Parathyroid adenoma (tissue), 2 donors: ENCODE data around the gene ENTPD6.

Source experiments
- H2AFZ ChIP-seq: fragments of 300-600 bp; sonication (generic); one replicate; pipeline ENCODE4 v1.7.0; 2017; ENCODE audit warnings: antibody characterized with exemption, mild to moderate bottlenecking
- H3K27ac ChIP-seq: fragments of 300-600 bp; sonication (generic); one replicate; pipeline ENCODE4 v1.7.0; 2017
- H3K27me3 ChIP-seq: fragments of 300-600 bp; sonication (generic); one replicate; pipeline ENCODE4 v1.7.0; 2017; ENCODE audit warnings: low read length; ENCODE audit not compliant: control insufficient read depth, insufficient read depth
- H3K36me3 ChIP-seq: fragments of 300-600 bp; sonication (generic); one replicate; pipeline ENCODE4 v1.7.0; 2017; ENCODE audit warnings: low read length; ENCODE audit not compliant: control insufficient read depth, insufficient read depth
- H3K4me1 ChIP-seq: fragments of 300-600 bp; sonication (generic); one replicate; pipeline ENCODE4 v1.7.0; 2017; ENCODE audit warnings: control low read depth
- H3K4me2 ChIP-seq: fragments of 300-600 bp; sonication (generic); one replicate; pipeline ENCODE4 v1.7.0; 2017; ENCODE audit warnings: low read length
- H3K4me3 ChIP-seq: fragments of 300-600 bp; sonication (generic); one replicate; pipeline ENCODE4 v1.7.0; 2017; ENCODE audit warnings: low read depth, low read length
- H3K79me2 ChIP-seq: fragments of 300-600 bp; sonication (generic); one replicate; pipeline ENCODE4 v1.7.0; 2017; ENCODE audit warnings: control low read depth
- H3K9ac ChIP-seq: fragments of 300-600 bp; sonication (generic); one replicate; pipeline ENCODE4 v1.7.0; 2017; ENCODE audit warnings: mild to moderate bottlenecking
- H3K9me3 ChIP-seq: fragments of 300-600 bp; sonication (generic); one replicate; pipeline ENCODE4 v1.7.0; 2017; ENCODE audit warnings: low read length; ENCODE audit not compliant: control insufficient read depth
- TF ChIP-seq, protein P1 (sequence below): fragments of 300-600 bp; sonication (generic); IDR thresholded peaks from one replicate; pipeline ENCODE4 v1.7.0; 2017; ENCODE audit warnings: antibody characterized with exemption, mild to moderate bottlenecking
- donor health status: primary hyperparathyroidism.

The ENTPD6 gene

DNA sequence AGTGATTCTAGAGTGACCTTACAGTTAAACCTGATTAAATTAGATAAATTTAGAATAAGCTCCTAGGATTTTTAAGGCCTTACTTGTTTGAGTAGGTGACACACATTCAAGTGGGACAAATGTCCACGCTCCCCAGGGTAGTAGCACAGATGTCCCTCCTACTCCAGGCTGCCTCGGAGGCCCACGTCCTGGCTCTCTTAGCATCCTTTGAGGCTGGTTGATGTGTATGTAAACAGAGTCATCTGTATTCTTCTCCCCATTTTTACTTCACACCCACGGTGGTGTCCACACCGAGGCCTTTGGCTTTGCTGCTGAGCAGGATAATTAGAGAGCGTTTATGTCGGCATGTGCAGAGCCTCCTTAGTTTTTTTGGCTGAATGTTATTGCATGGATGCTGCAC lies 15.8 kb downstream of the ENTPD6 start:
- Histone ChIP-seq H3K79me2 (no peaks in the 10 kb centered on the region), H3K4me2 (no peak overlapping the region), H3K27me3 (no peaks in the 10 kb centered on the region), H3K9me3 (no peaks in the 10 kb centered on the region), H3K9ac (no peak overlapping the region), H3K27ac (no peak overlapping the region), H3K4me1 (no peaks in the 10 kb centered on the region), H3K4me3 (no peak overlapping the region), H3K36me3 (no peaks in the 10 kb centered on the region), H2AFZ (no peak overlapping the region)
- TF ChIP-seq, protein P1, sequence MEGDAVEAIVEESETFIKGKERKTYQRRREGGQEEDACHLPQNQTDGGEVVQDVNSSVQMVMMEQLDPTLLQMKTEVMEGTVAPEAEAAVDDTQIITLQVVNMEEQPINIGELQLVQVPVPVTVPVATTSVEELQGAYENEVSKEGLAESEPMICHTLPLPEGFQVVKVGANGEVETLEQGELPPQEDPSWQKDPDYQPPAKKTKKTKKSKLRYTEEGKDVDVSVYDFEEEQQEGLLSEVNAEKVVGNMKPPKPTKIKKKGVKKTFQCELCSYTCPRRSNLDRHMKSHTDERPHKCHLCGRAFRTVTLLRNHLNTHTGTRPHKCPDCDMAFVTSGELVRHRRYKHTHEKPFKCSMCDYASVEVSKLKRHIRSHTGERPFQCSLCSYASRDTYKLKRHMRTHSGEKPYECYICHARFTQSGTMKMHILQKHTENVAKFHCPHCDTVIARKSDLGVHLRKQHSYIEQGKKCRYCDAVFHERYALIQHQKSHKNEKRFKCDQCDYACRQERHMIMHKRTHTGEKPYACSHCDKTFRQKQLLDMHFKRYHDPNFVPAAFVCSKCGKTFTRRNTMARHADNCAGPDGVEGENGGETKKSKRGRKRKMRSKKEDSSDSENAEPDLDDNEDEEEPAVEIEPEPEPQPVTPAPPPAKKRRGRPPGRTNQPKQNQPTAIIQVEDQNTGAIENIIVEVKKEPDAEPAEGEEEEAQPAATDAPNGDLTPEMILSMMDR: no peak

DNA sequence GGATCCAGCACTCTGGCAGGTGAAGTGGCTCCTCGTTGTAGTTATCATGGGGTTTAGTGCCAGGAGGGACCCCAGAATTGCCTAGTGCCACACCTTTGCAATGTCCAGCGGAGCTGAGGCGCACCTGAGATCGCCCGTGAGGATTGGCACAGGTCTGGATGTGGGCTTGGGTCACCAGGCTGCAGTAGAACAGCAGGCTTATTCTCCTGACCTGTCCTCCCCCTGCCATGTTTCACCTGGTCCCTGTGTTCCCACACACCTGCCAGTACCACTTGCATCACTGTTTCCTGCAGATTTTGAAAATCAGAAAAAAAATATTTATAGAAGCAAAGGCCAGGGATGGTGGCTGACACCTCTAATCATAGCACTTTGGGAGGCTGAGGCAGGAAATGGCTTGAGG lies 16.7 kb downstream of the ENTPD6 start:
- no peak overlapping the region for H2AFZ ChIP-seq
- no peaks in the 10 kb centered on the region for H3K4me1 ChIP-seq
- no peak overlapping the region for H3K4me3 ChIP-seq
- H3K9ac ChIP-seq: no peak overlapping the region
- H3K27me3 ChIP-seq: no peaks in the 10 kb centered on the region
- no peaks in the 10 kb centered on the region for H3K79me2 ChIP-seq
- H3K9me3 ChIP-seq: no peaks in the 10 kb centered on the region
- H3K27ac ChIP-seq: no peak overlapping the region
- TF ChIP-seq, protein P1: no peak
- no peaks in the 10 kb centered on the region for H3K36me3 ChIP-seq
- no peak overlapping the region for H3K4me2 ChIP-seq

DNA sequence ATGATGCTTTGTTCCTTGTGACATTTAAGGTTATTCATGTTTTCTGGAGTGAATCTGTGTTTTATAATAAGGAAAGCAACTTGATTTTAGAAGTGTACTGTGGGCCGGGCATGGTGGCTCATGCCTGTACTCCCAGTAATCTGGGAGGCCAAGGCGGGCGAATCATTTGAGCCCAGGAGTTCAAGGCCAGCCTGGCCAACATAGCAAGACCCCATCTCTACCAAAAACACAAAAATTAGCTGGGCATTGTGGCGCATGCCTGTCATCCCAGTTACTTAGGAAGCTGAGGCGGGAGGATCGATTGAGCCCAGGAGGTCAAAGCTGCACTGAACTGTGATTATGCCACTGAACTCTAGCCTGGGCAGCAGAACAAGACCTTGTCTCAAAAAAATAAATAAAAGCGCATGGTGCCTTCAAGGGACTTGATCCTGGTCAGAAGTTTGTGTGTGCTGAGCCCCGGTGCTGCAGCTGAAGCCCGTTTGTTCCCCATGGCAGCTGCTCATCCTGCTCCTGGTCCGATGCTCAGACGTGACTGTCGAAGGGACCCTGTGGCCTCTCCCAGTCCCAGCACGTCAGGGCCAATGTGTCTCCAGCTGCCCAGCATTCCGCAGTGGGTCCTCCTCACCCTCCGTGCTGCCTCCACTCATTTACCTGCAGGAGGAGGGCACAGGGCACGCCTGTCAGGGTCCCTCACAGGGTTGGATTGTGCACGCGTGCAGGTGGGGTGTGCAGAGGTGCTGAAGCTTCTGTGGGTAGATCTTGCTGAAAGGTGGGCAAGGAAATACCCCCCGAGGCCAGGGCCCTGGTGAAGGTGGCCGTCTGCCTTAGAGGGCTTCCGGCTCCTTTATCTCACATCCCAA lies 18.3 kb downstream of the ENTPD6 start:
- TF ChIP-seq, protein P1: no peak

DNA sequence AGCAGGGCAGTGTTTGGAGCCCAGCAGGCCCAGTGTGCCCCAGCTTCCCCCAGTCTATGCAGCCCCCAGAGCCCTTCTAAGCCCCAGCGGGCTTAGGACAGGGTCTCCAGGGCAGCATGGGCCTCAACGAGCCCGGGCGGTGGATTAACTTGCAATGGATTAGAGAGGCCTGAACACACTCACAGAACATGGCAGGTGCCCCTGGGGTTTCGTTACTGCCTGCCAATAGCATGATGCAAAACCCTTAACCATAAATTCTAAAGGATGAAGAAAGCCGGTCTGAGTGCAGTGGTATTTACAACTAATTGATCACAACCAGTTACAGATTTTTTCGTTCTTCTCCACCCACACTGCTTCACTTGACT lies 18.9 kb downstream of the ENTPD6 start:
- no peaks in the 10 kb centered on the region for H3K27me3 ChIP-seq
- TF ChIP-seq, protein P1: no peak
- no peaks in the 10 kb centered on the region for H3K4me1 ChIP-seq
- H3K9me3 ChIP-seq: no peaks in the 10 kb centered on the region
- H3K9ac ChIP-seq: no peak overlapping the region
- no peak overlapping the region for H3K4me2 ChIP-seq
- H3K27ac ChIP-seq: no peak overlapping the region
- H2AFZ ChIP-seq: no peak overlapping the region
- H3K4me3 ChIP-seq: no peak overlapping the region
- H3K36me3 ChIP-seq: no peaks in the 10 kb centered on the region
- H3K79me2 ChIP-seq: no peaks in the 10 kb centered on the region

More for the DNA sequence above, 18.3 kb downstream of the ENTPD6 start:
- Histone ChIP-seq H2AFZ (no peak overlapping the region), H3K36me3 (no peaks in the 10 kb centered on the region), H3K4me1 (no peaks in the 10 kb centered on the region), H3K4me2 (no peak overlapping the region), H3K27me3 (no peaks in the 10 kb centered on the region), H3K9ac (no peak overlapping the region), H3K4me3 (no peak overlapping the region), H3K9me3 (no peaks in the 10 kb centered on the region), H3K27ac (no peak overlapping the region), H3K79me2 (no peaks in the 10 kb centered on the region)

DNA sequence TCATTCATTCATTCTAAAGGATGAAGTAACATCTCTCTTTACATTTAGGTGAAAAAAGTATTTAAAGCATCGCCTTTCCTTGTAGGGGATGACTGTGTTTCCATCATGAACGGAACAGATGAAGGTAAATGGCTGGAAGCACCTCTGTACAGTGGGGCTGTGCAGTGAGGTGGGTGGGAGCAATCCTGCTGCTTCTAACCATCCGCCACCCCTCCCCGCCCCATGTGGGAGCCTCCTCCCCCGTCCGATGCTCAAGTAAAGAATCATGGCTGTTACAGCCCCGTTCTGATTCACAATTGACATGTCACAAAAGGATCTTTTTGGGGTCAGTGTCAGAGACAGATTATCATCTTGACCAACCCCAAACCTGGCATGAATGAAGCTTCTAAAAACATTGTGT lies 19.3 kb downstream of the ENTPD6 start:
- no peak overlapping the region for H2AFZ ChIP-seq
- H3K9me3 ChIP-seq: no peaks in the 10 kb centered on the region
- H3K27me3 ChIP-seq: no peaks in the 10 kb centered on the region
- no peaks in the 10 kb centered on the region for H3K79me2 ChIP-seq
- no peak overlapping the region for H3K9ac ChIP-seq
- H3K4me1 ChIP-seq: no peaks in the 10 kb centered on the region
- H3K4me2 ChIP-seq: no peak overlapping the region
- H3K4me3 ChIP-seq: no peak overlapping the region
- TF ChIP-seq, protein P1: no peak
- no peaks in the 10 kb centered on the region for H3K36me3 ChIP-seq
- H3K27ac ChIP-seq: no peak overlapping the region
